ENCODE data around the gene TNS1.
A peak's percentile ranks its signal among the peaks of the same experiment; 100 is the strongest.

TNS1 gene

DNA sequence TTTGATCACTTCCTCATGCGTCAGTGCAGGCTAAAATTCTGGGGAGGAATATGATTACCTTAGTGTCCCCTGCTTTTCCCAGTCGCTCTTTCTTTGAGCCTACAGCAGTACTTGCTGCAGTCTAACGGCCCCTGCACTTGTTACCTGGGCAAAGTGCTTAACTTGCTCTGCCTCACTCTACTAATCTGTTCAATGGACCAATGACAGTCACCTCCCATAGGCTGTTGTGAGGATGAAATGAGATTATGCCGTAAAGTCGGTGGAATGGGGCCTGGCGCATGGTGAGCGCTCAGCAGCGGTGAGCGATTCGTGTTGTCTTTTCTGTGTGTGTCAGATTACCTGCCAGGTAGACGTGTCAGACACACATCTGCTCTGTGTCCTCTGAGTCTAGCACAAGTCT, 5.3 kb downstream of the TNS1 start:
- DNase-seq, result no peak

DNA sequence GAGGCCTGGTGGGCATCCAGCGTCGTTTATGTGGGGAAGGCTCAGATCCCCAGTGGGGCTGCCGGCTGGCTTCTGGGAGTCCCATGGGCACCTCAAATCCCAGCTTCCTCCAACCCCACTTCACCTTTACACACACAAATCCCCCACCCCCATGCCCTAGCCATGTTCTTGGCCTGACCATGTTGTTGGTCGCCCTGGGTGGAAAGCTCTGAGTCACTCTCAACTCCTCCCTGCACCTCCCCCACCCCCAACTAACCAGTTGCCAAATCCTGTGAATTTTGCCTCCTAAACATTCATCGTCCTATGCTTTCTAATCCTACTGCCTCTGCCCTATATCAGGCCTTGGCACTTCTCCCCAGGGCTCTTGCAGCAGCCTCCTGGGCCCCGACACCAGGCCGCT, 6.4 kb downstream of the TNS1 start:
- DNase-seq, result no peak

- DNase-seq, result no peak
Observed at GRCh38 chr2:217995731-217996231, 7.0 kb downstream of the TNS1 start.

DNA sequence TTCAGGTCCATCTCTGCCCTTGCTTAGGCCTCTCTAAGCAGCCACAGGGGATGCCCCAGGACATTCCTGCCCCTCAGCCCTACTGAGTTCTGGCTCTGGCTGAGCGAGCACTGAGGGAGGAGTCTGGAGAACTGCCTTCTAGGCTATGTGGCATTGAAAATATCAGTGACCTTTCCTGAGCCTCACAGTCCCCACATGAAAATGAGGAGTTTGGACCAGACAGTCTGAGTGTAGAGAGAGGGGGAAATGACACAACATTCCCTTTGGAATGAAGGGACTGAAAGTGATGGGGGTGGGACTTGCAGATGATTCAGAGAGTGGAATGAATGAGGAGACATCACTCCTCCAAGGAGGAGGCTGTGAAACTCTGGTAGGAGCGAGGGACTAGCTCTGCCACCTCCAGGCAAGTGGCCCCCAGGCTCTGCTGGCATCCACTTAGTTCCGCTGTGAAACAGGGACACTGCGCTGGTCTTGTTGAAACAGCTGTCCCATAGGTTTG, 8.0 kb downstream of the TNS1 start:
- DNase-seq, result no peak

- no peak for DNase-seq
Observed at GRCh38 chr2:217993817-217994463, 8.9 kb downstream of the TNS1 start.

- no peak for DNase-seq
Observed at GRCh38 chr2:217993138-217993537, 9.7 kb downstream of the TNS1 start.

GRCh38 chr2:217992061-217992460, 10.7 kb downstream of the TNS1 start:
- DNase-seq, result no peak

- no peak for DNase-seq
Observed at GRCh38 chr2:217990791-217991465, 11.9 kb downstream of the TNS1 start.

GRCh38 chr2:217990389-217990788, 12.4 kb downstream of the TNS1 start:
- DNase-seq, result no peak

DNA sequence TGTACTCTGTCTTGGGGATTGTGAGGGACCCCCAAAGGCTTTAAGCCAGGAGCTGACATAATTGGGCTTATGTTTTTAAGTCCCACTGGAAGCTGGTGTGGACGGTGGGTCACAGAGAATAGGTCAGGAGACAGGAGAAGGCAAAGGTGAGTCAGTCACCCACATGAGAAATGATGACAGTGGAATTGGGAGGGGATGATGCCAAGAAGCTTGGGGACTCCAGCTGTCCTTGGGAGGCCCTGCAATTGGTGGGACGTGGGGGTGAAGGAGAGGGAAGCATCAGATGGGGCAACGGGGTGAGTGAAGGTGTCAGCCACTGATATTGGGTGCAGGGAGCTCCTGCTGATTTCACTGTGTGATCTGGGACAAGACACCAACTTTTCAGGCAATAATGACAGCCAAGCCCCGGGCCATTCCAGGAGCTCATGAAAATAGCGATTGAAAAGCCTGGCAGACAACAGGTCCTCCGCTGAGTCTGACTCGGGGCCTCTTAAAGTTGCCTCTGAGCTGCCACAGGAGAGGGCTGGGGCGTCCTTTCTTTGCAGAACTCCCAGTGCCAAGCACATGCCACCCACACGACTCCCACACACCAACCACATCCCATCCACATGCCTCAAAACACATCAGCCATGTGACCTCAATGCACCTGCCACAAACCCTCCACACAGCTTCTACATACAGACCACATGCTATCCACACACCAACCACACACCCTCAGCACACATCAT, 13.4 kb downstream of the TNS1 start:
- no peak for DNase-seq

GRCh38 chr2:217988840-217989204, 14.0 kb downstream of the TNS1 start:
- no peak for DNase-seq

GRCh38 chr2:217988014-217988839, 14.6 kb downstream of the TNS1 start:
- DNase-seq, result peak; percentile 55

GRCh38 chr2:217987391-217987790, 15.4 kb downstream of the TNS1 start:
- no peak for DNase-seq

DNA sequence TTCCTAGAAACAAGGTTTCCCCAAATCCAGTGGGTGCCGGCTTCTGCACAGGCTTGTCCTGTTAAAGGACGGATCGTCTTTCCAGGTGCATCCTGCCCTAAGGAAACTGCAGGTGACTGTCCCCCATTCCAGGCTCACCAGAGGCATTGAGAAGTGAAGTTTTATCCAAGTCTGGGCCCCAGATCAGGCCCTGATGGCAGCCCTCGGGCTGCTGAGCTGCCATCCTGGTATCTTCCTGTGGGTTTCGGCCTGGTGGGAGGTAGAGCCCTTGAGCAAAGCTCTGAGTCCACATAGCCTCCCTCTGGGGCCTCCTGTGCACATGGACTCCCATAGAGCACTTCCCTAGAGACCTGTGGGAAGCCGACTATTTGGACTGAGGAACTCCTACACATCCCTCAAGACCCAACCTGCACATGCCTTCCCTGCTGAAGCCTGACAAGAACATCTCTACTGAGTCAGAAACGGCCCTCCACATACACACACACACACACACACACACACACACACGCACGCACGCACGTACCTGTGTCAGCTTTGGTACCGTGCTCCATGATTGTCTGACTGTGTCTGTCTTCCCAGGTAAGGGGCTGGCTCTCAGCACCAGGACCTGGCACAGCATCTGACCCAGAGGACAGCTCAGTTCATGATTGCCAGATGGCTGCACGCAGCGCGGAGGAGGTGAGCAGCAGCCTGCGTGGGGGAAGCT, 16.4 kb downstream of the TNS1 start:
- no peak for DNase-seq

DNA sequence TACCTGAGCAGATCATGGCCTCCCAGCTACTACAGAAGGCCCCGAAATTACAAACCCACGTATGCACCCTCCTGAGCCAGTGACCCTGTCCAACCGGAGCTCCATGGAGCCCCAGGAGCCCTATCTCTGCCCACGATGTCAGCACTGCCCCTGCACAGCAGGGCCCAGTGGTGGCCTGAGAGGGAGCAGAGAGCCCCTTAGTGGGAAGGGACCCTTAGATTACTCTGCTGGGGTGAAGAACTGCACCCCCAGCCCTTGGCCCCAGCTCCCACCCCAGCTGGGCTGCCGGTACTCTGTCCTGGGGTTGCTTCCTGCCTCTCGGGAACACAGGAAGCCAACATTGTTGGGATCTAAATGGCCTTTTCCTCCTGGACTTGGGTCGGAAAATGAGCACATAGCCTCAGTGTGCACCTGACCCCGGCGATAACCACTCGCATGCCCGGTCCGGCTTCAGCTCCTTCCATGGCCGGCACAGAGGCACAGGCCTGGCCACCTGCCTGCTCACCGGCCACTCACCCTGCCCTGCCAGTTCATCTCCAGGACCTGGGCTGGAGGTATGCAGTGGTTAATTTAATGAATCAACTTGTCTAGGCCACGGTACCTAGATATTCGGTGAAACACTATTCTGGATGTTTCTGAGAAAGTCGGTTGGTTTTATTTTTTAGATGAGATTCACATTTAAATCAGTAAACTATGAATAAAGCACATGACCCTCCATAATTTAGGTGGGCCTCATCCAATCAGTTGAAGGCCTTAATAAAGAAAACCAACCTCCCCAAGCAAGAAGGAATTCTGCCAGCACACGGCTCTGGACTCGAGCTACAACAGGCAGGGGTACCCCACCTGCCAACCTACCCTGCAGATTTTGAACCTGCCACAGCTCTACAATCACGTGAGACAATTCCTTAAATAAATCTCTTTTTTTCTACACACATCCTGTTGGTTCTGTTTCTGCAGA, 19.2 kb downstream of the TNS1 start:
- DNase-seq, result no peak

- no peak for DNase-seq
Observed at GRCh38 chr2:217981971-217982370, 20.8 kb downstream of the TNS1 start.

DNA sequence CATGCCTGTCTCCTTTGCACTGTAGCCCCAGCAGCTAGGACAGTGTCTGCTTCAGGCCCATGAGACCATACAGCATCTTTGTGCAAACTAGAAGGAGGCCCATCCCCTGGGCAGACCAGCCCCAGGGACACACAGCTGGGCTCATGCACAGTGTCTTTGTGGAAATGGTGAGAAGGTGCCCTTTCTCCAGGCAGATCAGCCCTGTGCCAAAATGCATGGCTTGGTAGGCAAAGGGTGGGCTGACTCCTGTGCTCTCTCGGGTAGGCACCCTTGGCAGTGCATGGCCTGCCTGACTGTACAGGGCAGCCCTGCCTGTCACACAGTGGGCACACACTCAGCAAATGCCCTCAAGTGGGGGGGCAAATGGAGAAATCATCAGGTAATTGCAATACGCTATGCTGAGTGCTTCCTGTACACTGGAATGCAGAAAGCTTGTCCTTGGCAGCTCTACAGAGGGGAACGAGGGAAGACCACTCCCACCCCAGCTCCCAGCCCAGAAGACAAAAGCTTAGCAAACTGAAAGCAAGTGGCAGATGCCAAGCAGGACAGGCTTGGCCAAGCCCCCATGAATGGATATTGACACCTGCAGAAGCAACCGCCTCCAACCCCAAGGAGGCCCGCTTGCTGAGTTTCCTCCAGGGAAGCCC, 21.6 kb downstream of the TNS1 start:
- DNase-seq, result no peak

DNA sequence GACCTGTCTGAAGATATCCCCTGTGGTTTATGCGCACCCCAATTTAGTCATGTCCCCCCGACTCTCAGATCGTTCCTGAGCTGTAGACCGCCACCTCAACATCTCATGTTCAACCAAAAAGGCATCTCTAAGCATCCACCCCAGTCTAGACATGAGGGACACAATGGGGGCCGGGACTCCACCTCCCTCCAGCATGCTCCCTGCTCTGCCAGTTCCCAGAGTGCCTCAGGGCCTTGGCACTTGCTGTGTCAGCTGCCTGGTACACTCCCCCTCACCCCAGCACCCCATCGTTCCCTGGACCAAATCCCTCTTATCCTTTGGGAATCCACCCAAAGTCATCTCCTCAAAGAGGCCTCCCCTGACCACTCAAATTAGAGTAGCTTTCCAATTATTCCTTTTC, 22.2 kb downstream of the TNS1 start:
- no peak for DNase-seq

DNA sequence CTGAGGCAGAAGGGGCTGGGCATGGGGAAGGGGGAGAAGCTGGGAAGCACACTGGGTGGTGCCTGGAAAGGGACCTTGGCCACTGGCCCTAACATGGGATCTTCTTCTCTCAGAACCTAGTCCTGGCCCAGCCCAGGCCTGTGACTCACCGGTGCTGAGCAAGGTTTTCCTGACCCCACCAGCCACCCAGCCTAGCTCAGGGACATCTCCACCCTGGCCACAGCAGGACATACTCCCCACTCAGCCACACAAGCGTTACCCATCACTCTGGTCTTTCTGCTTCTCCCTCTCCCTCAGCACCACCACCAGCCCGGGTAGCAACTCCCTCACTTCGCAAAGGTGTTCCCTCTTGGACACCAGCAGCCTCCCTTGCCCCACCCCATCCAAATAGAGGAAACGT, 22.8 kb downstream of the TNS1 start:
- DNase-seq, result no peak

GRCh38 chr2:217979151-217979811, 23.5 kb downstream of the TNS1 start:
- DNase-seq, result no peak

All from NCI-H2227 treated with DMSO at 0.1 percent for 48 hours (cell line).